Measurements from ENCODE around the gene RIMBP2. TPM values are rescaled to one million over a fixed set of nuclear protein-coding genes. Genes with fewer than 3 reads are reported as not detected.

The RIMBP2 gene
- total RNA-seq, 1 donor from 2014 or later, result 0.25 TPM

GRCh38 chr12:130439250-130439649 is 276.8 kb downstream of the RIMBP2 start:
- no peaks in the 10 kb centered on the region for H3K27me3 ChIP-seq
- TF ChIP-seq CTCF (IDR thresholded peaks at IDR 0.05), result no peak
- no peak for TF ChIP-seq POLR2A (IDR thresholded peaks at IDR 0.05)
- no peak for TF ChIP-seq POLR2AphosphoS5 (IDR thresholded peaks at IDR 0.05; ENCODE audit: insufficient read depth in 1 of 2, low read depth in 1 of 2)
- H3K4me1 ChIP-seq, result no peaks in the 10 kb centered on the region
- intact Hi-C loops (cut with DNase I), result no loop called here
- no peak for DNase-seq (ENCODE audit: extremely low spot score in 2 of 2)
- no peaks in the 10 kb centered on the region for H3K9me3 ChIP-seq
- no peaks in the 10 kb centered on the region for H3K36me3 ChIP-seq
- H3K27ac ChIP-seq, result no peak overlapping the region
- H3K4me3 ChIP-seq, result no peak overlapping the region

- H3K4me1 ChIP-seq, result no peaks in the 10 kb centered on the region
- no peaks in the 10 kb centered on the region for H3K9me3 ChIP-seq
- DNase-seq (ENCODE audit: extremely low spot score in 2 of 2), result no peak
- TF ChIP-seq POLR2AphosphoS5 (IDR thresholded peaks at IDR 0.05; ENCODE audit: insufficient read depth in 1 of 2, low read depth in 1 of 2), result no peak
- H3K27ac ChIP-seq, result no peak overlapping the region
- H3K4me3 ChIP-seq, result no peak overlapping the region
- H3K36me3 ChIP-seq, result no peaks in the 10 kb centered on the region
- no peaks in the 10 kb centered on the region for H3K27me3 ChIP-seq
- intact Hi-C loops (cut with DNase I), result no loop called here
These were observed 277.4 kb downstream of the RIMBP2 start for GRCh38 chr12:130438711-130439110.

- no peak overlapping the region for H3K27ac ChIP-seq
- no peaks in the 10 kb centered on the region for H3K27me3 ChIP-seq
- TF ChIP-seq CTCF (IDR thresholded peaks at IDR 0.05) (no peak), POLR2A (IDR thresholded peaks at IDR 0.05) (no peak), POLR2AphosphoS5 (IDR thresholded peaks at IDR 0.05; ENCODE audit: insufficient read depth in 1 of 2, low read depth in 1 of 2) (no peak)
- H3K4me1 ChIP-seq, result no peaks in the 10 kb centered on the region
- no peak for DNase-seq (ENCODE audit: extremely low spot score in 2 of 2)
- no peaks in the 10 kb centered on the region for H3K9me3 ChIP-seq
- intact Hi-C loops (cut with DNase I), result no loop called here
- H3K36me3 ChIP-seq, result no peaks in the 10 kb centered on the region
- no peak overlapping the region for H3K4me3 ChIP-seq
These were observed 277.9 kb downstream of the RIMBP2 start for GRCh38 chr12:130438243-130438620.

GRCh38 chr12:130437555-130438242 is 278.4 kb downstream of the RIMBP2 start:
- Histone ChIP-seq H3K9me3 (no peaks in the 10 kb centered on the region), H3K4me1 (no peaks in the 10 kb centered on the region), H3K36me3 (no peaks in the 10 kb centered on the region), H3K27ac (no peak overlapping the region), H3K27me3 (no peaks in the 10 kb centered on the region), H3K4me3 (no peak overlapping the region)
- DNase-seq (ENCODE audit: extremely low spot score in 2 of 2), result no peak
- intact Hi-C loops (cut with DNase I), result no loop called here
- TF ChIP-seq CTCF (IDR thresholded peaks at IDR 0.05) (no peak), POLR2AphosphoS5 (IDR thresholded peaks at IDR 0.05; ENCODE audit: insufficient read depth in 1 of 2, low read depth in 1 of 2) (no peak), POLR2A (IDR thresholded peaks at IDR 0.05) (no peak)

- Histone ChIP-seq H3K4me3 (no peak overlapping the region), H3K27me3 (no peaks in the 10 kb centered on the region), H3K4me1 (no peaks in the 10 kb centered on the region), H3K9me3 (no peaks in the 10 kb centered on the region), H3K27ac (no peak overlapping the region), H3K36me3 (no peaks in the 10 kb centered on the region)
- TF ChIP-seq POLR2AphosphoS5 (IDR thresholded peaks at IDR 0.05; ENCODE audit: insufficient read depth in 1 of 2, low read depth in 1 of 2) (no peak), CTCF (IDR thresholded peaks at IDR 0.05) (no peak), POLR2A (IDR thresholded peaks at IDR 0.05) (no peak)
- no peak for DNase-seq (ENCODE audit: extremely low spot score in 2 of 2)
- intact Hi-C loops (cut with DNase I), result no loop called here
These were observed 279.2 kb downstream of the RIMBP2 start for GRCh38 chr12:130436741-130437501.

All from vagina (tissue), 2 donors.